NCI-H460 (cell line): ENCODE measurements around the gene SAMSN1. TPM values are rescaled to one million over a fixed set of nuclear protein-coding genes. Genes with fewer than 3 reads are reported as not detected.
A peak's percentile ranks its signal among the peaks of the same experiment; 100 is the strongest.
"Not testable (repeated sequence)": the region's sequence is repeated elsewhere in the genome, so short reads cannot be mapped to it uniquely, and the experiment has no call there.

Source experiments
- DNase-seq: peaks from one replicate; pipeline ENCODE4 v3.0.0-alpha.2; 2016; ENCODE audit warnings: low read depth; ENCODE audit errors: extremely low read depth
- total RNA-seq: library from RNA; depleted of rRNA; stranded (reverse); fragments of >200 nt; shearing (Covaris generic); gene quantifications from 2 replicates; pipeline ENCODE4 v1.2.3, GENCODE V29; 2014

The SAMSN1 gene
- total RNA-seq, 1 experiment from 2014 or later = not detected

DNA sequence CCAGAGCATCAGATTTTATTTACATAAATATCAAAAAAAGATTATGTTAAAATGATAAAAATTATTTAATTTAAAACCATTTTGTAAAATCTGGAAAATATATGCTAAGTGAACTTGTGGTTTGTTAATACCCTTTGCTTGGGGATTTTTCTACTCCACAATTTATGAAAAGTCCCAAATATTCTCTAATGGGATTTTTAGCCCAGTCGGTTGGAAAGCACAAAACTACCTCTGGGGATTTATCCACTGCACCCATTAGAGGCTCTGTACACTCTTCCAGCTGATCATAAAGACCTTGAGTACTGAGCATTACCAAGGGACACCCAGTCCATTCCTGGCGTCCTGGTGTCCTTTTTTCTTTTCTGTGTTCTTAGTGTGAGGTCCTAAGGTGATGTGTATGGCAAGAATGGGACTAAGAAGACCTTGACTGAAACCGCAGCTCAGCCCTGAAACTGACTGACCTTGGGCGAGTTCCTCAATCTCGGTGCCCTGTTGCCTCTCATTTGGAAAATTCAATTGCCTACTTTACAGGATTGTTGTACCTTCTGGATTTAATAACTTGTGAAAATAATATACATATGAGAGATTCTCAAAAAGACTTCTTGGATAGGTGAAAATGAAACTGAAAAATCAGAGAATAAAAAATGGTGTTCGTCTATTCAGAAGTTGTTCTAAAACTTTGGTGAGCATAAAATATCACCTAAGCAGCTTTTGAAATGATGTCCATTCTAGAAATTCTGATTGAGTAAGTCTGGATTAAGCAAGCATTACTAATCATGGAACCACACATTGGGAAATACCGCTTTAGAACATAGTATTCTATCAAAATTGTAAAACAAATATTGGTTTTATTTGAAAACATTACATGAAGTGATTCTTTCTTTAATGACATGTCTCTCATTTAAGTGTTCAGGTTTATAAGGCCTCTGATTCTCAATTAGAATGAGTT, 21.5 kb upstream of the SAMSN1 start:
- no peak for DNase-seq

DNA sequence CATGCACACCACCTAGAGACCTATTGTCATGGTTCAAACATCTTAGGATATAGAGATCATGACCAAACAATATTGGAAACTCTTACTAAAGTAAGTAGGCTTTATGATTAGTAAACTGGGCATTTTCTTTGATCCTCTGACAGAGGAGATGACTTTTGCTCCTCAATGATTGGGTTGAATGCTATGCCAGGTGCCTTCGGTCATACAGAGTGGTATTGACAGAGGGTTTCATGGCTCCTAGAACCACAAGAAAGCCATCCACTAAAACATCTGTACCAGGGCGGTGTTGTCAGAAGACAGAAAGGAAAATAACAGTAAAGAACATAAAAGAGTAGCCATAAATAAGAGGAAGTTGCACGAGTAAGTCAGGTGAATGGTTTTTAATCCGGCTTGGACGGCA, 20.8 kb upstream of the SAMSN1 start:
- no peak for DNase-seq

DNA sequence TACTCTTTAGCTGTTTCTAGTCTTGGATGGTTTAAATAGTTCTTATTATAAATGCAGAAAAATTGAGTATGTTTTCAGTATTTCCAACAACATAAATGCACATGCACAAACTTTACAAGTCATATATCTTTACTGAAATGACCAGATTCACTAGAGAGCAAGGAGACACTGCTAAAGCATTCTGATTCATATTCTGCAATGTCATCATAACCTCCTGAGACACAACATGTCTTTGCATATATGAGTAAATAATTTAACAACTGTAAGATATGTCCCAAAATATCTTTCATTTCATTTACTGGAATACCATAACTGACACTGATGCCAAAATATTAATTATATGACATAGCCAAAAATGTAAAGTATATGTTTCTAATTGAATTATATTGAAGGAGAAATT, 16.8 kb upstream of the SAMSN1 start:
- no peak for DNase-seq

DNA sequence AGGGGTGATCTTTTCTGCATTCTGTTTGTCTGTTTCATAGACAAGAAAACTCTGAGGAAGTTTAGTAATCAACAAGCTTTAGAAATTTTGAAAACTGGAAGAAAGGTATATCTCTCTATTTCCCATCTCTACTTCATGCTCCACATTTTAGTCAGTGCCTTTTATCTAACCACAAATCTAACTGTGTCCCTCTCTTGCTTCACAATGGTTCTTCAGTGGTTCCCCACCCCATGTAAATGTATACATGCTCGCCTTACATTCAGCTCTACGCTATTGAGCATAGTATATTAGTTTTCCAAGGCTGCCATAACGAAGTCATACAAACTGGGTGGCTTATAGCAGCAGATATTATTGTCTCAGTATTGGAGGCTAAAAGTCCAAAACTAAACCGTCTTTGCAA, 14.4 kb upstream of the SAMSN1 start:
- no peak for DNase-seq

DNA sequence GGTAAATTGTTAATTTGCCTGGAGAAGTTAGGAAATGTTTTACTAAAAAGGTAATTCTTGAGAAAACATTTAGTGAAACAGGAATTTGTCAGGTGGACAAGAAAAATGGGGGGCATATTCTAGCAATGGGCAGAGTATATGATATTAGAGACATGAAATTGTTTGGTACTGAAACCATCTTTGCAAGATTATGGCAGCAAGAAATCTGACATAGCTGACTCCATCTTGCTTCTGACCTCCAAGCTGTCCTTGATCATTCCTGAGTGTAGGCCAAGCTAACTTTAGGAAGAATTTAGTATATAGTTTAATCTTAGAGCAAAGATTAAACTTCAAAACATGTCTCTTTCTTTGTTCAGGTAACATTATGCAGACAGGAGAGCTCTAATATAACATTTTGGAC, 14.0 kb upstream of the SAMSN1 start:
- no peak for DNase-seq

DNA sequence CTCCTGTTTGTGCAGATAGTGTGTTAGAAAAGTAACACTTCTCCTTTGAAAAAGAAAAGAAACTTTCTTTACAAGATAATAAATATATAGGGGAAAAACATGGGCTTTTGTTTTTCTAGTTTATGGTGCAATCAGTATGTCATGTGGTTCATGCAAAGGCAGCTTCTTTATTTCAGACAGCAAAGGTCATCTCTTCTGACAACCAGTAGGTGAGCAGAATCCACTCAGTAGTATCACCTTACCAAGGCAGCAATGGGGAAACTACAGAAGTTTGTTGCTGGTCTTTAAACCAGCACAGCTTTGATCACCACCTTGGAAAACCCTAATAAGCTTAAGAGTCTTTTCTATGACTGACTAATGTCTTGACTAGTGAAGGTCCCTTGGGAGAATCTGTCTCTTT, 13.0 kb upstream of the SAMSN1 start:
- no peak for DNase-seq

DNA sequence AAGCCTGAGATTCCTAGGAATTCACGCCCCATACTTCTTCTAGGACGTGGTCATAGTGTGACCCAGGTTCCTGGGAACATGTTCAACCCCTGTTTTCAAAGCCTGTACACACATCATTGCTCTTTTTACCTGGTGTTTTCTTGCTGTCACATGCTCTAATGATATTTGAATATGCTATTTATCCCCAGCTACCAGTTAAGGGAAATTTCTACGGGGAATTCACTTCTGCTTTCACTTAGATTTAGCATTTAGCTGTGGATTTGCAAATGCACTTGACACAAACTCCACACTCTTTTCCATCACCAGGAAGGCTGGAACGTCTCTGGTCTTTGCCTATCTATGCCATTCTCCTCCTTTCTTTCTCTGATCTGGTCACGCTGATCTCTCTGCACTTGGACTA, 11.3 kb upstream of the SAMSN1 start:
- DNase-seq = no peak

DNA sequence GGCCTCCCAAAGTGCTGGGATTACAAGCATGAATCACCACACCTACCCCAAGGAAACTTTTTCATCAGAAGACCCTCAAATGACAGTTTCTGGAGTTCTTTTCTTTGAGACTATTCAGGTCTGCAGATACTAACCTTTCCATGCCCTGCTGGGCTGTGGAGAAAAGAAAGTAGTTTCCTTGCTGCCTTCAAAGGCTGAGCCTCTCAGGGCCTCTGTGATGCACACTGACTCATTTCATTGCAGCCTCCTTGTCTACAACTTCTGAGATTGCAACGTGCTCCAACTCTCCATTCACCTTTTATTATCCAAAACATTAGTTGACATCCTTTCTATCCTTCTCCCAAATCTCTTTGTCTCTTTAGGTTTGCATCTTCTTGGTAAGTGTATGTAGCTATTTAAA, 8.8 kb upstream of the SAMSN1 start:
- DNase-seq = no peak

DNA sequence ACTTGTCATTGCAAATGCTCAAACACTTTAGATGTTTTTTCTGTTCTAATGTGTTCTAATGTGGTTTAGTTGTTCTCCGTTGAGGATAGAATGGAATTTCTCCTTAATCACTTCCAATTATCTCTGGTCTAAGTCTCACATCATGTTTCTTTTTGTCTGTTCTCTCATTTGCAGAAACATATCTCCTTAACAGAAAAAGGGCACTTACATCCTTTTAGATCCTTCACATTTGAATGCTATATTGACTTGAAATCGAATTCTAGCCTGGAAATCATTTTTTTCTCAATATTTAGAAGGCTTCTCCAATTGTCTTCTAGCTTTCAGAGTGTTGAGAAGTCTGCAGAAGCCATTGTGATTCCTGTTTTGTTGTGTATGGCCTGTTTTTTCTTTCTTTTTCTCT, 7.3 kb upstream of the SAMSN1 start:
- DNase-seq = no peak

DNA sequence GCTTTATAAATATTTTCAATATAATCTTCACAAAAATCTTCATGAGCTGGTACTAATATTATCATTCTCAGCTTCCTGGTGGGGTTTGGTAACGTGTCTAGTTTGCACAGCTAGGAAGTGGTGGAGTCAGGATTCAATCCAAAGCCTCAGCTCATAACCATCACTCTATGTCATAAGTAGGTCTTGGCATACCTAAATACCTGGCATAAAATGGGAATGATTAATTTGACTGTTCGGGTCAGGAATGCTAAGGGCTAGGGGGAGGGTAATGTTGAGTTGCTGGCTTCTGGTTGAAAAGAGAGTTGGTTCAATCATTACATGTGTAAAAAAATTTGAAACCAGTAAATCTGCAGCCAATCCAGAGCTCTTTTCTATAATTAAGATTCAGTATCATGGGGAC, 5.6 kb upstream of the SAMSN1 start:
- no peak for DNase-seq

DNA sequence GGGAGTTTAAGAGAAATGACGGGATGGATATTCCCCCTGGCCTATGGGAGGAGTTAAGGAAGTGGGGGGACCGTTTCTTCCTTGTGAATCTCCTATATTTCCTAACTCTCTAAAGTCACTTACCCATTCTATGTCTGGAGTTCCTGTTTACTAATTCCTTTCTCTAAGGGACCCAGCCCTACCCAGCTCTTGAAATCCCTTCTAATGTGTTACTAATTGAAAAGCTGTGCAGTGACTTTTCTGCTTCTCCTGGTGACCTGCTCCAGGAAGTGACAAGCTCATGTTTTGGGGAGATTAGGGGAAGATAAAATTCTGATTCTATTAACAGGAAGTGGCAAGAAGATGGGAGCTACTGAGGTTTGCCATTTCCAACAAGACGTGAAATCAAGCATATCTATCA, 4.0 kb upstream of the SAMSN1 start:
- no peak for DNase-seq

DNA sequence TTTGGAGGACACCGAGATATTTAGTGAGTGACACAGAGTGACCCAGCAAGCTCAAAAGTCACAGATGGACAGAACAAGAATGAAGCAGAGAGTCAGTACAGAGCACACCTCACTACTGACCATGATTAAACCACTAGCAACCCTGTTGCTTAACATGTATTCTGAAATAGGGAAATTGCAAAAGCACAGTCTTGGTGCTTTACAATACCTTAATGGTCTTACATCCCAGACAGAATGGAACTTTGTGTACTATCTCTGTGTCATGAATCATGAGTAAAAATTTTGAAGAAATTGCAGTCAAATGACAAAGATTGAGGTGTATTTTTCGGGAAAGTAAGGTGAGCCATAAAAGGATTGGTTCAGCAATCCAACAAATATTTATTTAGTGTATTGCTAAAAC, 2.7 kb upstream of the SAMSN1 start:
- no peak for DNase-seq

DNA sequence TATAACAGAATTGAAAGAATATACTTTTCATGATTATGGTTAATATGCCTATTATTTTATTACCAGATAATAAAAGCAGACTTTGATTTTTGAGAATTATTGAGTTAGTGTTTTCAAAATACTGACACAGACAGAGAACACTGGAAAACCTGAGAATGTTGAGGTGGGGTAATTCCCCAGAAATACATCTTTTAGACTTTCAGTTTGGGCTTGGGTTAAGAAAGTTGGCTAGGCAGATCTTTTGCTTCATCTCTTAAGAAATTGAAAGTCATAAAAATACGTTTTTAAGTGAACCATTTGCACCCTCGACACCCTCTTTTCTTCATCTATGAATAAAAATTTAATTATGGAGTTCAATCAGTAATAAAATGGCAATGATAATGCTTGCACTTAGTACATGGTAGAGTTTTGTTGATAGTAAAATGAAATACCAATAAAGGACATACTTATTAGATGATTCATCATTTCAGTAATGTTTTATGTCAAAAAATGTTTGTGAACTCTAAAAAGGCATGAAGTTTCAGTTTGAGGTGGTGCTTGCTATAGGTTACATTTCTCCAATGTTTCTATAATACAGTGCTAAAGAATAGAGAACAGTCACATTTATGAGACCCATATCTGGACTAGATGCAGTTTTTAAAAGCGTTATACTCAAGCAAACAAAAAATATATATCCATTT, 1.9 kb upstream of the SAMSN1 start:
- DNase-seq = no peak

DNA sequence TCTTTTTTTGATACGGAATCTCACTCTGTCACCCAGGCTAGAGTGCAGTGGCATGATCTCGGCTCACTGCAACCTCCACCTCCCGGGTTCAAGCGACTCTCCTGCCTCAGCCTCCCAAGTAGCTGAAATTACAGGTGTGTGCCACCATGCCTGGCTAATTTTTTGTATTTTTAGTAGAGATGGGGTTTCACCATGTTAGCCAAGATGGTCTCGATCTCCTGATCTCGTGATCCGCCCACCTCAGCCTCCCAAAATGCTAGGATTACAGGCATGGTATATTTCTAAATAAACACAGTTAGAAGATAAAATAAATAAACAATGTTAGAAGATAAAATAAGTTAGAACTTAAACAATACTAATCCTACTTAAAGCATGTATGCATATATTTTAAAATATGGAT, 604 bp upstream of the SAMSN1 start:
- not testable (repeated sequence) for DNase-seq

DNA sequence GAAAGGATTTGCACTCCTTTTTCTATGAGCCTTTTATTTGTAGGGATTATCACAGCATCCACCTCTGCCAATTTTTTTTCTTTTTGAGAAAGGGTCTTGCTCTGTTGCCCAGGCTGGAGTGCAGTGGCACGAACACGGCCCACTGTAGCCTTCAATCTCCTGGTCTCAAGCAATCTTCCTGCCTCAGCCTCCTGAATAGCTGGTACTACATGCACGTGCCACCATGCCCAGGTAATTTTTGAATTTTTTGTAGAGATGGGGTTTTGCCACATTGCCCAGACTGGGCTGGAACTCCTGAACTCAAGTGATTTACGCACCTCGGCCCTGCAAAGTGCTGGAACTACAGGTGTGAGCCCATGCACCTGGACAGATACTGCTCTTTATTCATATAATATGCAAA, 2.1 kb downstream of the SAMSN1 start:
- no peak for DNase-seq

DNA sequence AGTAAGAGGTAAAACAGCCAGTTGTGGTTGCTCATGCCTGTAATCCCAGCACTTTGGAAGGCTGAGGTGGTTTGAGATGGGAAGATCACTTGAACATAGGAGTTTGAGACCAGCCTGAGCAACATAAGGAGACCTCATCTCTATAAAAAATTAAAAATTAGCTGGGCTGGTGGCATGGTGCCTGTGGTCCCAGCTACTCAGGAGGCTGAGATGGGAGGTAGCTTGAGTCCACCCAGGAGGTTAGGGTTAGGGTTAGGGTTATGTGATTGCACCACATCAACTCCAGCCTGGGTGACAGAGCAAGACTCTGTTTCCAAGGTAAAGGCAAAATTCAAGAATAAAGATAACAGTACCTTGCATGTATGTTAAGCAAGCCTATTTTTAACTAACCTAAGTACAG, 3.5 kb downstream of the SAMSN1 start:
- DNase-seq = no peak

DNA sequence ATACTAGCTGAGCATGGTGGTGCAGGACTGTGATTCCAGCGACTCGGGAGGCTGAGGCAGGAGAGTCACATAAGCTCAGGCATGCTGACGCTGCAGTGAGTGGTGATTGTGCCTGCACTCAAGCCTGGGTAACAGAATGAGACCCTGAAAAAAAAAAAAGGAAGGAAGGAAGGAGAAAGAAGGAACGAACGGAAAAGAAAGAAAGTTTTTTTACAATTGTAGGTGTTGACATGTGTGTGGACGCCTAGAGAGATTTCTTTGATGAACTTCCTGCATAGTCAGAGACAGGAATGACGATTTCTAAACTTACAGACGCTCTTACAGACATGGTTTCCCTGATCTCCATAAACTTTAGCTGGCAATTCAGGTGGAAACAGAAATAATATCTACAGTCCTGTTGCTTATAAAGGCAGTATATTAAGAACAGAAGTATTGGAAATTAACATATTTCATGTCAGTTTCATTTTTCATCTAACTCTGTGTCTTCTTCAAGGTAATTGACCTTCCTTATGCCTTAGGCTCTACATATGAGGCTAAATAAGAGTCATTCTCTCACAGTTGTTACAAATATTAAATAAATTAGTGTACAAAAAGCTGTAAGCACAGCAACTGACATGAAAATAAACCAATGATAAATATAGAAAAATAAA, 4.1 kb downstream of the SAMSN1 start:
- DNase-seq = no peak

DNA sequence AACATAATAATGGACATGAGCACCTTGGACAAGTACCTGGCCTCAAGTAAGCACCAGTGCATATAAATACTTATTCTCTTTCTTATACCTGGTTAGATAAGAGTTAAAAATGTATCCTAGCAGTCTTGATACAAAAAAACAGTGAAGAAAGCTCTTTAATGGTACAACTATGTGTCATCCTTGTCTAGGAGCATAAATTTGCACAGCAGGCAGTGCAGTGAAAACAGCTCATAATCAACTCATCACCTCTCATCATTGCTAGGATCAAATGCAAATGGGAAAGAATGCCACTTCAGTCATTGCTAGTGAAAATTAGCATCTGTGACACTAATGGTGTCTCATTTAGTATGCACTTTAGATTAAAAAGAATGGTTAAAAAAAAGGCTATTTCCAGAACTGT, 7.6 kb downstream of the SAMSN1 start:
- no peak for DNase-seq

DNA sequence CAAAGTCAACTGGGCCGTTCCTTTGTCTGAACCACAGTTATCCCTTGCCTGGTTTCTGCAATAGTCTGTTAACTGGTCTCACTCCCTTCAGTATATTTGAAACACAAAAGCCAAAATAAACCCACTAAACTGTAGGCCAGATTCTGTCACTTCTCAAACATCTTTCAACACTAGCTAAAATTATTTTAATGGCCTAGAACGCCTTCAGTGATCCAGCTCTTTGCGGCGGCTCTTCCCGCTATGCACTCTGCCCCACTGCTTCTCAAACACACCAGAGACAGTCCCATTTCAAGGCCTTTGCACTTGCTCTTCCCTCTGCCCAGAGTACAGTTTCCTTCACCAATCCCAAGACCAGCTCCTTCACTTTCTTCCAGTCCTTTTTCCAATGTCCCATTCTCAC, 9.2 kb downstream of the SAMSN1 start:
- DNase-seq = no peak

DNA sequence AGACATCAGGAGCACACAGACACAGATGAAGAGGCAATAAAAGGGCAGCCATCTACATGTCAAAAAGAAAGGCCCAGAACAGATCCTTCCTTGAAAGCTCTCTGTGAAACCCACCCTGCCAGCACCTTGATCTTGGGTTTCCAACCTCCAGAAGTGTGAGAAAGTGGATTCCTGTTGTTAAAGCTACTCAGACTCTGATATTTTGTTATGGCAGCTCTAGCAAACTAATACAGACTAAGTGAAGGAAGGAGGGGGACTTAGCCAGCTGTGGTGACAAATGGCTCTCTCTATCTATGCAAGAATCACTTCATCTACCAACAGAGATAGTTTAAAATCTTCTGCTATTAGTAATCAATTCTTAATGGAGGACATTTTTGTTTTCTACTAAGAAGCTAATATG, 10.4 kb downstream of the SAMSN1 start:
- no peak for DNase-seq

DNA sequence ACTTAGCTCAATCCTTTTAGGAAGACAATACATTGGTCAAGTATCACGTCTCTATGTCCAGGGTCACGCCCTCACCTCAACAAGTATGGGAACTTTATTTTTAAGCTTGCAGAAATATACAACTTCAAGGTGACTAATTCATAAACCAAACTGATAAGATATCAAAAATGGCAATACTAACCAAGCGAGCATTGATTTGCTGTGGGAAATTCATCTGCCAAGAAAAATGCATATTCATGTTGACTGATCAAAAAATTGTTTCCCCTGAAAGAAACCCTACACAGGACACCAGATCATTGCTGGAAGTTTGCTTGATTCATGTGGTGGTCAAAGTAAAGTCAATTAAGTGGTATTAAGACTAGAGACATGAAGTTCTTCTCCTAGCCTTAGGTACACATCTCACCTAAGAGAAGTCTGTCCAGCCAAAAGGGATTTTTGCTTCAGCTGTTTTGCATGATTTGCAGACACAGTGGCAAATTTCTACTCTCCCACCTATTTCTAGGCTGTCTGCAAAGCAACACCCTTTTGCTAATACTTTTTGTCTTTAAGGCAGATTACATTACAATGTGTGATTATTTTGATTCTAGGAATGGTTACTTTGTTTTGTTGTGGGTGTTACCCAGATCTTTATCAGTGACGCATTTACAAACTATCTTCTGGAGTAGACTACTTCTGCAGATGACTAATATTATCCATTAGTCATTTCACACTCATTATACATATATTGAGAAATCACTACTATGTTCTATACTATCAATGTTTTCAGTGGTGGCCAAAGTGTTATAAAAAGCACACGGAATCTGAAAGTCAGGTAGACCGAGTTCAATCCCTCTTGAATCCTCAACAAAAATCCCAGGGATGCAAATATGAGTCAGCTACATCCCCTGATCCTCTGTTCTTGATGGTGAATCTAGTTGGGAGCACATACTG, 12.4 kb downstream of the SAMSN1 start:
- peak; percentile 76 for DNase-seq
